PC-3 (cell line): ENCODE measurements around the gene PLAC8L1. TPM values are rescaled to one million over a fixed set of nuclear protein-coding genes. Genes with fewer than 3 reads are reported as not detected.

Source experiments
- ATAC-seq: fragments of 200-7000 bp; cut with Tn5 transposase; 2 replicates; pipeline ENCODE4 v1.9.1; 2020; ENCODE audit warnings: mild to moderate bottlenecking, moderate library complexity
- BruUV-seq: library from RNA; stranded (reverse); fragments of 400-500 nt; replicated peaks from 2 replicates; lab custom pipeline; 2021; lab: Mats Ljungman, UMichigan
- CTCF ChIA-PET: fragments of 300-600 bp; sonication (Branson Sonifier 250); formaldehyde crosslinking; loops from one replicate; lab custom pipeline; 2022; ENCODE audit warnings: antibody characterized with exemption; lab: Charles Lee
- POLR2A ChIA-PET: fragments of 300-600 bp; sonication (Branson Sonifier 250); formaldehyde crosslinking; loops from one replicate; lab custom pipeline; 2022; ENCODE audit warnings: antibody characterized with exemption; ENCODE audit not compliant: unreplicated experiment; lab: Charles Lee
- DNase-seq: peaks from one replicate; pipeline ENCODE4 v3.0.0-alpha.2; 2015
- H2AFZ ChIP-seq: fragments of 300-600 bp; sonication (generic); 2 replicates; pipeline ENCODE4 v1.6.0; 2016; ENCODE audit warnings: antibody characterized with exemption, low read length
- H3F3A ChIP-seq: fragments of 300-600 bp; sonication (generic); one replicate; pipeline ENCODE4 v1.6.0; 2017; ENCODE audit warnings: antibody characterized with exemption, low read length, control low read depth, mild to moderate bottlenecking; ENCODE audit not compliant: unreplicated experiment
- H3K27ac ChIP-seq: fragments of 300-600 bp; sonication (generic); 2 replicates; pipeline ENCODE4 v1.5.1; 2016; ENCODE audit warnings: mild to moderate bottlenecking, low read length
- H3K27me3 ChIP-seq: fragments of 300-600 bp; sonication (generic); 2 replicates; pipeline ENCODE4 v1.6.1; 2016; ENCODE audit warnings: low read length, mixed read lengths
- H3K36me3 ChIP-seq: fragments of 300-600 bp; sonication (generic); 2 replicates; pipeline ENCODE4 v1.6.1; 2016; ENCODE audit warnings: low read depth, mixed run types, low read length, mixed read lengths
- H3K4me1 ChIP-seq: fragments of 300-600 bp; sonication (generic); 2 replicates; pipeline ENCODE4 v1.5.1; 2016; ENCODE audit warnings: low read length; ENCODE audit not compliant: insufficient read depth
- H3K4me2 ChIP-seq: fragments of 300-600 bp; sonication (generic); 2 replicates; pipeline ENCODE4 v1.6.0; 2016; ENCODE audit warnings: low read length
- H3K4me3 ChIP-seq: fragments of 300-600 bp; sonication (generic); 2 replicates; pipeline ENCODE4 v1.5.1; 2016; ENCODE audit warnings: mild to moderate bottlenecking, low read length, mixed read lengths
- H3K79me2 ChIP-seq: fragments of 300-600 bp; sonication (generic); 2 replicates; pipeline ENCODE4 v1.6.1; 2017; ENCODE audit warnings: low read length, mixed read lengths
- H3K9ac ChIP-seq: fragments of 300-600 bp; sonication (generic); 2 replicates; pipeline ENCODE4 v1.6.0; 2016; ENCODE audit warnings: mild to moderate bottlenecking, low read length
- H3K9me2 ChIP-seq: fragments of 300-600 bp; sonication (generic); replicated peaks from 2 replicates; pipeline ENCODE4 v1.6.1; 2016; ENCODE audit warnings: mixed run types, low read length, mixed read lengths
- H3K9me3 ChIP-seq: fragments of 300-600 bp; sonication (generic); 2 replicates; pipeline ENCODE4 v1.6.1; 2016; ENCODE audit warnings: low read length, mixed read lengths
- H4K20me1 ChIP-seq: fragments of 300-600 bp; sonication (generic); 2 replicates; pipeline ENCODE4 v1.6.1; 2016; ENCODE audit warnings: low read length, mixed read lengths
- CTCF ChIP-seq: fragments of 300-600 bp; sonication (generic); conservative IDR thresholded peaks from 2 replicates; pipeline ENCODE4 v1.5.1; 2017; ENCODE audit warnings: antibody characterized with exemption, low read depth, mild to moderate bottlenecking, low read length
- EZH2 ChIP-seq: fragments of 300-600 bp; sonication (generic); IDR thresholded peaks from one replicate; pipeline ENCODE4 v1.6.1; 2017; ENCODE audit warnings: antibody characterized with exemption, mild to moderate bottlenecking, low read length; ENCODE audit not compliant: unreplicated experiment
- EZH2phosphoT487 ChIP-seq: fragments of 300-600 bp; sonication (generic); IDR thresholded peaks from 2 replicates; pipeline ENCODE4 v1.6.1; 2018; ENCODE audit warnings: mild to moderate bottlenecking, antibody characterized with exemption, low read length, borderline replicate concordance
- intact Hi-C: fragments of 100-400 bp; cut with micrococcal nuclease; formaldehyde crosslinking; loops from 2 replicates; pipeline ENCODE4 v1.9.0; 2023
- total RNA-seq: library from RNA; depleted of rRNA; stranded (reverse); fragments of >200 nt; gene quantifications from 2 replicates; pipeline ENCODE4 v1.2.3, GENCODE V29; 2014

PLAC8L1 gene
- total RNA-seq, 1 experiment from 2014 or later = 0.95 TPM

DNA sequence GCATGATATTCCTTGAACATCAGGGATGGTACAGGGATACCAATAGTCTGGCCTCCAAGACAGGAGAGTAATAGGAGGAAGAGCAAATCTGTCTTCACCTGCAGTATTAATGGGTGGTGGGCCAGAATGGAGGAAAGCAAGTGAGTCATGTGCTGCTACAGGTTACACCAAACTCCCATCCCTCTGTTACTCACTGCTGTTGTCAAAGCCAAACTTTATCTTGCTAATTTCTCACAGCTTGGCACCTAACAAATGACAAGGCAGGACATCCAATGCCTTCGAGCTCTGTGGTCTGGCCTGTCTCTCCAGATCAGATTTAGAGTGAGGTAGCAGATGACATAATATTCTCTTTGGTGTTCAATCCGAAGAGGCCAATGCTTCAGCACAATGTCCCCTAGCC lies 26.8 kb downstream of the PLAC8L1 start:
- Histone ChIP-seq H3K4me2 (no peak overlapping the region), H3K9ac (no peak overlapping the region), H3K36me3 (no peaks in the 10 kb centered on the region), H3K9me2 (no peaks in the 10 kb centered on the region), H3K27ac (no peak overlapping the region), H4K20me1 (no peaks in the 10 kb centered on the region), H2AFZ (no peak overlapping the region), H3F3A (no peaks in the 10 kb centered on the region), H3K79me2 (no peaks in the 10 kb centered on the region), H3K4me1 (peaks cover 8% of the 10 kb centered on the region; the same call in 1 of the 2 replicates), H3K27me3 (no peaks in the 10 kb centered on the region), H3K9me3 (no peaks in the 10 kb centered on the region), H3K4me3 (no peak overlapping the region)
- intact Hi-C loops = no loop called here
- ATAC-seq (no peak), DNase-seq (no peak)
- ChIA-PET POLR2A (no interaction called here), CTCF (no interaction called here)
- TF ChIP-seq EZH2 = no peak
- no peak for TF ChIP-seq EZH2phosphoT487
- TF ChIP-seq CTCF = no peak
- BruUV-seq = no TSS peak

DNA sequence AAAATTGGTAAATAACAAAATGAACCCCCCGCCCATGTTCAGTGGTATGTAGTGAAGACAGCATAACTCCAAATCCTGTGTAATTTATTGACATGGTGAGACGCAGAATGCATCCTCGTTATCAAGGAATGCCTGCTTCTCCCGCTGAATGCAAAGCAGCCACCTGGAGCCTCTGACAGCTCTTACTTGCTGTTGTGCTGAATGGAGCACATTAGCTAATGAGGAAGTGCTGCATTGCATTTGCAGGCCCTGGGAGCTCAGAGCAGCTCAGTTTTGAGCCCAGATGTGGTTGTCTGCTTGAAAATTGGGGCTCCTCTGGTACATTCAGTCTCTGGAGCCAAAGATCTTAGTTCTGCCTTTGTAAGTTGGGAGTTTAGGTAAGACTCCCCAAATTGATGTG lies 28.9 kb downstream of the PLAC8L1 start:
- no TSS peak for BruUV-seq
- Histone ChIP-seq H3K4me3 (no peak overlapping the region), H3K4me2 (no peak overlapping the region), H3K9me2 (no peaks in the 10 kb centered on the region), H2AFZ (no peak overlapping the region), H3F3A (no peaks in the 10 kb centered on the region), H3K27ac (no peak overlapping the region), H3K79me2 (no peaks in the 10 kb centered on the region), H3K27me3 (no peaks in the 10 kb centered on the region), H4K20me1 (no peaks in the 10 kb centered on the region), H3K36me3 (no peaks in the 10 kb centered on the region), H3K4me1 (peaks cover 8% of the 10 kb centered on the region; the same call in 1 of the 2 replicates), H3K9me3 (no peaks in the 10 kb centered on the region), H3K9ac (no peak overlapping the region)
- intact Hi-C loops = no loop called here
- DNase-seq (no peak), ATAC-seq (no peak)
- CTCF ChIA-PET = interaction anchor here (0.6 kb wide), 1 partner anchor 19 kb away, joined by 3 read pairs; no protein-coding TSS in a partner anchor
- POLR2A ChIA-PET = no interaction called here
- no peak for TF ChIP-seq EZH2
- no peak for TF ChIP-seq CTCF

DNA sequence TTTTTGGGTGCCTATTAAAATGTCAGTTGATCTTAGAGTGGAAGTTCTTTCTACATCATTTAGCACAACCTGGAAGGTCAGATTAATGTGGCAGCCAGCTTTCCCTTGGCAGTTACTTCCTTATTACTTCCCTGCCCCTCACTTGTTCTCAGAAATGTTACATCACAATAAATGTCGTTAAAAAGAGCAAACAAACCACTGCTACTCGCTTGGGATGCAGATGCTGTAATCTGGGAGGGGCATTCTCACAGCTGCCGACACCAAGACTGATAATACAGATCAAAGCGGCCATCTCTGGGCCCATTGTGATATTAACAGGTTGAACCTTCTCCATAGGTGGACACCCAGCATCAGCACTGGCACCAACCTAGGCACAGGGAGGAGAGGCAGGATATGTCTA lies 29.3 kb downstream of the PLAC8L1 start:
- Histone ChIP-seq H3K9ac (no peak overlapping the region), H3K36me3 (no peaks in the 10 kb centered on the region), H4K20me1 (no peaks in the 10 kb centered on the region), H3F3A (no peaks in the 10 kb centered on the region), H3K9me2 (no peaks in the 10 kb centered on the region), H3K9me3 (no peaks in the 10 kb centered on the region), H3K27me3 (no peaks in the 10 kb centered on the region), H3K4me3 (no peak overlapping the region), H3K27ac (no peak overlapping the region), H3K4me2 (no peak overlapping the region), H2AFZ (no peak overlapping the region), H3K79me2 (no peaks in the 10 kb centered on the region), H3K4me1 (peaks cover 8% of the 10 kb centered on the region; the same call in 1 of the 2 replicates)
- intact Hi-C loops = no loop called here
- ATAC-seq (no peak), DNase-seq (no peak)
- ChIA-PET CTCF (interaction anchor here (0.6 kb wide), 1 partner anchor 19 kb away, joined by 3 read pairs; no protein-coding TSS in a partner anchor), POLR2A (no interaction called here)
- BruUV-seq = no TSS peak
- TF ChIP-seq CTCF (no peak), EZH2phosphoT487 (no peak), EZH2 (no peak)
